Left ventricle myocardium inferior (tissue), 1 donor: ENCODE data around the gene ZPLD1. TPM values are rescaled to one million over a fixed set of nuclear protein-coding genes. Genes with fewer than 3 reads are reported as not detected.
A peak's percentile ranks its signal among the peaks of the same experiment; 100 is the strongest.

Experiments
- DNase-seq: peaks from one replicate; pipeline ENCODE4 v3.0.0-alpha.2; 2020
- H3K27ac ChIP-seq: fragments of 200-600 bp; replicated peaks from 2 replicates; pipeline ENCODE4 v1.8.0; 2021
- H3K27me3 ChIP-seq: fragments of 200-600 bp; 2 replicates; pipeline ENCODE4 v1.8.0; 2021; ENCODE audit warnings: low read depth
- H3K36me3 ChIP-seq: fragments of 200-600 bp; 2 replicates; pipeline ENCODE4 v1.8.0; 2021
- H3K4me1 ChIP-seq: fragments of 200-600 bp; 2 replicates; pipeline ENCODE4 v1.8.0; 2021
- H3K4me3 ChIP-seq: fragments of 200-600 bp; 2 replicates; pipeline ENCODE4 v1.8.0; 2021; ENCODE audit warnings: mild to moderate bottlenecking, moderate library complexity
- H3K9me3 ChIP-seq: fragments of 200-600 bp; replicated peaks from 2 replicates; pipeline ENCODE4 v1.8.0; 2021
- CTCF ChIP-seq: fragments of 200-600 bp; IDR thresholded peaks from 2 replicates; pipeline ENCODE4 v1.8.0; 2021; ENCODE audit warnings: antibody characterized with exemption, mild to moderate bottlenecking, borderline replicate concordance
- intact Hi-C: fragments of 100-400 bp; cut with micrococcal nuclease; formaldehyde crosslinking; loops from one replicate; pipeline ENCODE4 v1.11.0; 2022
- total RNA-seq: library from RNA; stranded (reverse); fragmentation: NEBNext Ultra II Directional; extraction: Animal tissue kit (Norgen Biotek cat#: 25700); gene quantifications from one replicate; pipeline ENCODE4 v1.2.1, GENCODE V29; 2021
- donor health status: DM: no; HTN: yes; CAD: no; lungs with severe emphysema.

Gene ZPLD1
- total RNA-seq, 1 donor from 2014 or later: not detected

DNA sequence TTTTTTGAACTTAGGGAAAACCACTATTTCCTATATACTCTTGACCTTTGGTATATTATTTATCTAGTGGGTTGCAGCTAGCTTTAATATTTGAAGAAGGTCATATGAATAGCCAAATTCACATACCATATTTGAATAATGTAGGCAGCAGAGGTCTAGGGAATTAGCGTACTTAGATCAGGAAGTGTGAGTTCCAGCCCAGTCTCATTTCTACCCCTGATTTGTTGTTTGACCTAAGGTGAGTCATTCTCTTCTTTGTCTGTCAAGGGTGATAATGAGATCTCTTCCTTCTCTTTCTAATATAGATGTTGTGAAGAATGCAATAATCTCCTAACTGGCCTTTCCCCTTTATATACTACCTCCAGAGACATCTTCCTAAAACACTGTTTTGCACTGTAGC lies 36.6 kb upstream of the ZPLD1 start:
- H3K9me3 ChIP-seq: peaks cover 10% of the 10 kb centered on the region
- H3K36me3 ChIP-seq: no peaks in the 10 kb centered on the region
- H3K27ac ChIP-seq: no peak overlapping the region
- no peak overlapping the region for H3K4me3 ChIP-seq
- no peak for TF ChIP-seq CTCF
- intact Hi-C loops: no loop called here
- H3K27me3 ChIP-seq: no peaks in the 10 kb centered on the region
- no peak for DNase-seq
- H3K4me1 ChIP-seq: no peaks in the 10 kb centered on the region

GRCh38 chr3:102398666-102399065 lies 36.1 kb upstream of the ZPLD1 start:
- no peak for TF ChIP-seq CTCF
- Histone ChIP-seq H3K27ac (no peak overlapping the region), H3K4me1 (no peaks in the 10 kb centered on the region), H3K36me3 (no peaks in the 10 kb centered on the region), H3K9me3 (peaks cover 10% of the 10 kb centered on the region), H3K27me3 (no peaks in the 10 kb centered on the region), H3K4me3 (no peak overlapping the region)
- intact Hi-C loops: no loop called here
- no peak for DNase-seq

DNA sequence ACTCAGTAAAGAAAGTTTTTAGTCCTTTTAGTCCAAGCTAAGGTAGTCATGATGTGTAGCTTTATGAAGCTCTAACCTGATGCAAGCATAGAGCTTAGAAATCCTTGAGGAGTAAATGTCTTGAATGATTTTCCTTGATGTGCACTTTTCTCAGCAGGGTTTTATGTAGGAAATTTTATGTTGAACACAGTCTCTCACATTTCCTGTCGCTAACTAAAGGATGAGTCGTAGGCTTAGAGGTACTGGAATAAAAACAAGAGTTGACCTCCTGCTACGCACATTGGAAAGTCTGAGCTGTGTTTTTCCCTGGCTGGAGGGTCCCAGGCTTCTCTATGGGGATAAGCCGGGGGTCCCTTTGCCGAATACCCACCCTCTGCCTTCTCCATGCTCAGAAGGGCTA lies 34.7 kb upstream of the ZPLD1 start:
- TF ChIP-seq CTCF: no peak
- H3K4me1 ChIP-seq: no peaks in the 10 kb centered on the region
- DNase-seq: no peak
- peaks cover 6% of the 10 kb centered on the region for H3K9me3 ChIP-seq
- no peaks in the 10 kb centered on the region for H3K27me3 ChIP-seq
- intact Hi-C loops: no loop called here
- H3K4me3 ChIP-seq: no peak overlapping the region
- no peaks in the 10 kb centered on the region for H3K36me3 ChIP-seq
- H3K27ac ChIP-seq: no peak overlapping the region

DNA sequence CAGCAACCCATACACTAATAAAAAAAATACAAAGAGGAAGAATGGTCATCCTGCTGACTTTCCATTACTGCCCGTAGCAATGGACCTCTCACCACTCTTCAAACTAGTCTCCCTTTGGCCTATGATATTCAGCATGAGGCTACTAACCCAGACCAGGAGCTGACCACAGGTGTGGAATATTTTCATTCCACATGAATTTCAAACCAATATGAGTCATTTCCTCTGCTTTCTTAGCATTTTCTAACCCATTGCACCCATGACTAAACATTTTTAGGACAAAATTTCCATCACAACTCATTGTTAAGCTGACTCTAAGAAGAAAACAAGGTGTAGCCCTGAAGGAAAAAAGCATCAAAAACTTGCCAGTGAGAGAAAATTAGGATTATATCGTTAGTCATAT lies 34.0 kb upstream of the ZPLD1 start:
- no peak for TF ChIP-seq CTCF
- intact Hi-C loops: no loop called here
- Histone ChIP-seq H3K36me3 (no peaks in the 10 kb centered on the region), H3K9me3 (no peaks in the 10 kb centered on the region), H3K27me3 (no peaks in the 10 kb centered on the region), H3K27ac (no peak overlapping the region), H3K4me3 (no peak overlapping the region), H3K4me1 (no peaks in the 10 kb centered on the region)
- DNase-seq: no peak

GRCh38 chr3:102410616-102411015 lies 24.2 kb upstream of the ZPLD1 start:
- intact Hi-C loops: no loop called here
- TF ChIP-seq CTCF: no peak
- H3K27ac ChIP-seq: no peak overlapping the region
- H3K36me3 ChIP-seq: no peaks in the 10 kb centered on the region
- H3K4me3 ChIP-seq: no peak overlapping the region
- no peaks in the 10 kb centered on the region for H3K9me3 ChIP-seq
- no peaks in the 10 kb centered on the region for H3K27me3 ChIP-seq
- DNase-seq: no peak
- H3K4me1 ChIP-seq: no peaks in the 10 kb centered on the region

DNA sequence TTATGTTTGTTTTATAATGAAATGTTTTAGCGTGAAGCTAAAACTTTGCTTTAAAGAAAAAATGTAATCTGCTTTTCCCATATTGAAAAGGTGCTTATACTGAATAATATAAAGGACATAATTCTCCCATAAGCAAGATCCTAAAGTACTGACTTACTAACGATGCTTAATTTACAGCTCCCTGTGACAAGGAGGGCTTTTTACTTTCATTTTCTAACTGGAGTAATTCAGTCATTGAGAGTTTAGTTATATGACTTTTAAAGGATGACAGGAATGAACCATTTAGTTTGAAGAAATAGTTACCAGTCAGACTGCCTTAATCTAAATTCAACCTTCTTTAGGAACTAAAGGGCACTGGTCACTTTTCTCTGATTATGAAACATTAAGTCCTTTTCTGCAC lies 19.3 kb upstream of the ZPLD1 start:
- Histone ChIP-seq H3K27ac (no peak overlapping the region), H3K9me3 (no peaks in the 10 kb centered on the region), H3K4me1 (no peaks in the 10 kb centered on the region), H3K36me3 (no peaks in the 10 kb centered on the region), H3K4me3 (peak overlapping the region; percentile 38), H3K27me3 (no peaks in the 10 kb centered on the region)
- intact Hi-C loops: no loop called here
- DNase-seq: no peak
- no peak for TF ChIP-seq CTCF
